OCI-LY3 (cell line): Measurements from ENCODE around the gene ANK3.

Experiments used
- H2AFZ ChIP-seq: fragments of 200-600, 300-600 bp; shearing (Covaris generic); 2 replicates; pipeline ENCODE4 v1.6.0; 2014; ENCODE audit warnings: antibody characterized with exemption, low read depth, low read length
- H3K27ac ChIP-seq: fragments of 200-600, 300-600 bp; sonication (generic); 2 replicates; pipeline ENCODE4 v1.5.1; 2014; ENCODE audit warnings: mild to moderate bottlenecking, low read length, moderate library complexity, mixed read lengths
- H3K27me3 ChIP-seq: fragments of 200-600, 300-600 bp; sonication (generic); 2 replicates; pipeline ENCODE4 v1.6.1; 2014; ENCODE audit warnings: low read depth, low read length, mixed read lengths
- H3K36me3 ChIP-seq: fragments of 200-600, 300-600 bp; sonication (generic); replicated peaks from 2 replicates; pipeline ENCODE3; 2014; ENCODE audit warnings: low read depth, low read length, mixed read lengths
- H3K4me1 ChIP-seq: fragments of 300-600, 200-600 bp; sonication (generic); 2 replicates; pipeline ENCODE4 v1.6.1; 2014; ENCODE audit warnings: low read length, mixed read lengths
- H3K4me2 ChIP-seq: fragments of 200-600, 300-600 bp; sonication (generic); 2 replicates; pipeline ENCODE4 v1.6.1; 2014; ENCODE audit warnings: low read length, mixed read lengths
- H3K4me3 ChIP-seq: fragments of 300-600, 200-600 bp; sonication (generic); 2 replicates; pipeline ENCODE4 v1.5.1; 2014; ENCODE audit warnings: antibody characterized with exemption, mild to moderate bottlenecking, low read length, moderate library complexity
- H3K79me2 ChIP-seq: fragments of 300-600, 200-600 bp; shearing (Covaris generic); 2 replicates; pipeline ENCODE4 v1.6.1; 2014; ENCODE audit warnings: mild to moderate bottlenecking, low read length, mixed read lengths
- H3K9ac ChIP-seq: fragments of 300-600, 200-600 bp; shearing (Covaris generic); 2 replicates; pipeline ENCODE4 v1.6.0; 2014; ENCODE audit warnings: mild to moderate bottlenecking, low read length, moderate library complexity
- H3K9me3 ChIP-seq: fragments of 200-600, 300-600 bp; shearing (Covaris generic); 2 replicates; pipeline ENCODE4 v1.6.1; 2014; ENCODE audit warnings: low read length, mixed read lengths; ENCODE audit not compliant: insufficient read depth
- H4K20me1 ChIP-seq: fragments of 200-600, 300-600 bp; sonication (generic); 2 replicates; pipeline ENCODE4 v1.6.1; 2016; ENCODE audit warnings: low read length, mixed read lengths; ENCODE audit not compliant: insufficient read depth
- EZH2phosphoT487 ChIP-seq: fragments of 200-600 bp; shearing (Covaris generic); IDR thresholded peaks from 2 replicates; pipeline ENCODE4 v1.6.1; 2018; ENCODE audit warnings: antibody characterized with exemption, mixed run types, low read depth
- TF ChIP-seq, protein P1 (sequence below): fragments of 200-600, 300-600 bp; sonication (generic); IDR thresholded peaks from 2 replicates; pipeline ENCODE4 v1.5.1; 2014; ENCODE audit warnings: antibody characterized with exemption, low read length, low read depth

ANK3 gene

DNA sequence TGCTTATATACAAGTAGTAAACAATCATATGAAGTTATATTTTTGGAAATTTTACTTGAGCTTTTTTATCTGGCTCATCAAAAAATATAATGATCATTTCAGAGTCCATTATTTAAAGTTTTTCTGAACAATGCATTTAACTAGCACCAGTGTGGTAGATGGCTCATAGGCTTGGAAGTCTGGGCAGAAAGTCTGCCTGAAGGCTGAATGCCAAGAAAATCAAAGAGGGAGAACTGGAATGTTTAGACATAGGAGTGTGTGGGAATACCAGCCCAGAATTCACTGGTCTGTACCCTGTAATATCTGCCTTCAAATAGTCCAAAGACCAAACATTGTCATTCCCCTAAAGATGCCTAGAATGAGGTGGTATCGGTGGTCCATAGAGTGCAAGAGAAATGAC lies 40.3 kb upstream of the ANK3 start:
- TF ChIP-seq, protein P1, sequence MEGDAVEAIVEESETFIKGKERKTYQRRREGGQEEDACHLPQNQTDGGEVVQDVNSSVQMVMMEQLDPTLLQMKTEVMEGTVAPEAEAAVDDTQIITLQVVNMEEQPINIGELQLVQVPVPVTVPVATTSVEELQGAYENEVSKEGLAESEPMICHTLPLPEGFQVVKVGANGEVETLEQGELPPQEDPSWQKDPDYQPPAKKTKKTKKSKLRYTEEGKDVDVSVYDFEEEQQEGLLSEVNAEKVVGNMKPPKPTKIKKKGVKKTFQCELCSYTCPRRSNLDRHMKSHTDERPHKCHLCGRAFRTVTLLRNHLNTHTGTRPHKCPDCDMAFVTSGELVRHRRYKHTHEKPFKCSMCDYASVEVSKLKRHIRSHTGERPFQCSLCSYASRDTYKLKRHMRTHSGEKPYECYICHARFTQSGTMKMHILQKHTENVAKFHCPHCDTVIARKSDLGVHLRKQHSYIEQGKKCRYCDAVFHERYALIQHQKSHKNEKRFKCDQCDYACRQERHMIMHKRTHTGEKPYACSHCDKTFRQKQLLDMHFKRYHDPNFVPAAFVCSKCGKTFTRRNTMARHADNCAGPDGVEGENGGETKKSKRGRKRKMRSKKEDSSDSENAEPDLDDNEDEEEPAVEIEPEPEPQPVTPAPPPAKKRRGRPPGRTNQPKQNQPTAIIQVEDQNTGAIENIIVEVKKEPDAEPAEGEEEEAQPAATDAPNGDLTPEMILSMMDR: no peak
- no peak for TF ChIP-seq EZH2phosphoT487
- H3K27ac ChIP-seq: no peak overlapping the region
- peaks cover 8% of the 10 kb centered on the region; the same call in 1 of the 2 replicates for H3K4me1 ChIP-seq

DNA sequence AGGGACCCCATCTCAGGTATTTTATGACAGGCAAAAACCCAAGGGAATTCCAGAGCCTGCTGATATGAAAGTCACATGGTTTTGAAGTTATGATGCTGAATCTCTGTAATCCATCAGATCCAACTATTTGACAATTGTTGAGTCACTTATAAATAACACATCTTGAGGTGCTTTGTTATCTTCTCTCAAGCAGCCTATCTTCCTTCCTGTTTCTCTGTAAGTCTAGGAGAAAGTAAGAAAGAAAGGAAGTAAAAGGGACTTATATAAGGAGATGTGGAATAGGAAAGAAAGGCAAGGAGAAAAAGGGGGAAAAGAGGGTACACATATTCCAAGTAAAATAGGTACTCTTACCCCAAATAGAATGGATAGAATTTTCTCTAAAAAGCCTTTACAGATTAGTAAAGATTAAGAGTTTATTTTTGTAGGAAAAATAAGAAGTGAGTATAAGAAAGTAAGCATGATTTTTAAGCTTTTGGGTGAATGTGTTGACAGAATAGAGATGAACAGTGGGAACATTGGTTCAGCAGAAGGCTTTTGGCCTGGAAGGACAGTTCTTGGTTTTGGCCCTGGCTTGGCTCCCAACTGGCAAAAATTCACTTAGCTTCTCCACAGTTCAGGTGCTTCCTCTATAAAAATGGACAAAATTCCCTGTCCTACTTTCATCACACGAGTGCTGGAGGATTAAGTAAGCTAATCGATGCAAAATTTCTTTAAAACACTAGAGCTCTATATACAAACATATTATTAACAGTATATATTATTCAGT lies 39.6 kb upstream of the ANK3 start:
- no peak overlapping the region for H3K9ac ChIP-seq
- H3K4me1 ChIP-seq: peaks cover 8% of the 10 kb centered on the region; the same call in 1 of the 2 replicates
- H2AFZ ChIP-seq: no peak overlapping the region
- no peaks in the 10 kb centered on the region for H4K20me1 ChIP-seq
- no peak overlapping the region for H3K4me2 ChIP-seq
- H3K79me2 ChIP-seq: no peaks in the 10 kb centered on the region
- H3K36me3 ChIP-seq: no peaks in the 10 kb centered on the region
- no peaks in the 10 kb centered on the region for H3K9me3 ChIP-seq
- no peak for TF ChIP-seq EZH2phosphoT487
- TF ChIP-seq, protein P1: no peak
- no peak overlapping the region for H3K27ac ChIP-seq
- H3K4me3 ChIP-seq: no peak overlapping the region
- H3K27me3 ChIP-seq: no peaks in the 10 kb centered on the region

More for the DNA sequence above, 40.3 kb upstream of the ANK3 start:
- no peaks in the 10 kb centered on the region for H3K79me2 ChIP-seq
- H4K20me1 ChIP-seq: no peaks in the 10 kb centered on the region
- H3K4me3 ChIP-seq: no peak overlapping the region
- H3K9ac ChIP-seq: no peak overlapping the region
- H3K27me3 ChIP-seq: no peaks in the 10 kb centered on the region
- no peak overlapping the region for H2AFZ ChIP-seq
- H3K4me2 ChIP-seq: no peak overlapping the region
- H3K9me3 ChIP-seq: no peaks in the 10 kb centered on the region
- no peaks in the 10 kb centered on the region for H3K36me3 ChIP-seq

DNA sequence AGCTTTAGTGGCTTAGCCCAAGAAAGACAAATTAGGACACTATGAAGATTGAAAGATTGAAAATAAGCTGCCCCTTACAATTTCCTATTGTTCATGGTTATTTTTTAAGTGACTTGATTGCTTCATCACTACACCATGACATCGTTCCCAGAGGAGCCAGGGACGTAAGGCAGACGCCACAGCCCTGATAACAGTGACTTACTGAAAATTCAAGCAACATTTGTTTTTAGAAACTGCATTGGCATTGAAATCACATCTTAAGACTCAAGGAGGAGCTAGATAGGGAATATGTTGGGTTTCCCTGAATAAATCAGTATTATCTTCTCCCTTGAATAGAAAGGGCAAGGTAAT lies 38.7 kb upstream of the ANK3 start:
- Histone ChIP-seq H3K4me1 (peaks cover 8% of the 10 kb centered on the region; the same call in 1 of the 2 replicates), H4K20me1 (no peaks in the 10 kb centered on the region), H3K9ac (no peak overlapping the region), H3K27ac (no peak overlapping the region), H3K27me3 (no peaks in the 10 kb centered on the region), H3K79me2 (no peaks in the 10 kb centered on the region), H3K36me3 (no peaks in the 10 kb centered on the region), H2AFZ (no peak overlapping the region), H3K4me3 (no peak overlapping the region), H3K9me3 (no peaks in the 10 kb centered on the region), H3K4me2 (no peak overlapping the region)
- TF ChIP-seq, protein P1: no peak
- TF ChIP-seq EZH2phosphoT487: no peak

DNA sequence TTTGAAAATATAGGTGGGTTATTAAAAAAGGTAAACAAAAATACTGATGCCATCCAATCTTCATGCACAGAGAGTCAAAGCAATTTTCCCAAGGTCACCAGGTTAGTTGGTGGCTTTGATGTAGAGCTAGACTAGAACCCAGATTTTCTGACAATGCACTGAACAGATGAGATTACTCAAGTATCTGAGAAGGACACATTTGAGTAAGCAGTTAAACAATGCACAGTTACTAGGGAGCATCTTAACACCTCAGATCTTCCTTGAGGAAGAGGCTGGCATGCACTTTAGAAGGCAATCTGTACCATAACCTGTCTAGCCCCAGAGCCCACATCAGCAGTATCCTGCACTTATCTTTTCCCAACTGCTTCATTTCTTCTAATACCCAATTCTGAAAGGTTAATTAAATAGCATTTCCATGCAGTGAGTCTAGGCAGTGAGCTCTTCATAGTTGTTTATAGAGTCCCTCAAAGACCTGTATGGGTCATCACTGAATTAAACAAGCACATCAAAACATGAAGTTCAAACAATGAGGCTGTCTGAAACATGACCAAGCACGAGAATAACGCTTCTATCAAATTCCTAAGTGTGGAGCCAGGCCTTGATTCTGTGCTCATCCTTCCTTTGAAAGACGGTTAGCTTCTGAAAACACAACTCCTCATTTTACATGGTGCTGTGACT lies 38.2 kb upstream of the ANK3 start:
- H3K27ac ChIP-seq: no peak overlapping the region
- peaks cover 8% of the 10 kb centered on the region; the same call in 1 of the 2 replicates for H3K4me1 ChIP-seq
- H3K4me3 ChIP-seq: no peak overlapping the region
- TF ChIP-seq, protein P1: no peak
- TF ChIP-seq EZH2phosphoT487: no peak
- H3K36me3 ChIP-seq: no peaks in the 10 kb centered on the region
- H3K27me3 ChIP-seq: no peaks in the 10 kb centered on the region
- H4K20me1 ChIP-seq: no peaks in the 10 kb centered on the region
- no peaks in the 10 kb centered on the region for H3K9me3 ChIP-seq
- H3K4me2 ChIP-seq: no peak overlapping the region
- no peak overlapping the region for H2AFZ ChIP-seq
- H3K9ac ChIP-seq: no peak overlapping the region
- H3K79me2 ChIP-seq: no peaks in the 10 kb centered on the region
